Sigmoid colon (tissue), 4 donors: ENCODE measurements around the gene ADAMTS17.

Experiments used
- EP300 ChIP-seq, 4 donors: sonication (generic); formaldehyde crosslinking; IDR thresholded peaks; one replicate each; pipeline ENCODE4 v1.6.1; 2017; ENCODE audit warnings: antibody characterized with exemption in 4 of 4
- POLR2A ChIP-seq, 2 donors: fragments of 450-650 bp; IDR thresholded peaks; one replicate each; pipeline ENCODE4 v1.6.1; 2016; ENCODE audit warnings: antibody characterized with exemption in 2 of 2, mild to moderate bottlenecking in 2 of 2, moderate library complexity in 2 of 2
- TF ChIP-seq, protein P1 (sequence below), 4 experiments: fragments of 450-650 bp in 3 of 4; fragments of 200-600 bp in 1 of 4; IDR thresholded peaks; one replicate each; pipeline ENCODE4 v1.5.1; 2016 to 2019; ENCODE audit warnings: antibody characterized with exemption in 4 of 4, mild to moderate bottlenecking in 3 of 4, moderate library complexity in 2 of 4

DNA sequence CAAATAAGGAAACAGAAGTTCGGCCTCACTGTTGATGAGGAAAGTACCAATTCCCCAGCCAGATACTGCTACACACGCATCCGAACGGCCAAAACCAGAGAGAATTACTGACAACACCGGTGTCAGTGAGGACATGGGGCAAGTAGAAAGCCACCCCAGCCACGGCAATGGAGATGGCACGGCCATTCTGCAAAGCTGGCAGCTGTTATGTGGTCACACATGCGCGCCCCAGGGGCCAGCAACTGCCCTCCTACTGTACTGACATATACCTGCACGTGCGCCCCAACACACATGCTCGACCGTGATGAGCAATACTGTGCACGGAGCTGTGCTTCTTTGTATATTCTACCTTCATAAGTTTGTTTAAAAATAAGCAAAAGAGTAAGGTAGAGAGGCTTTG, 217.4 kb downstream of the ADAMTS17 start:
- TF ChIP-seq POLR2A (IDR thresholded peaks at IDR 0.05) (no peak), EP300 (IDR thresholded peaks at IDR 0.05) (no peak)
- TF ChIP-seq, protein P1, sequence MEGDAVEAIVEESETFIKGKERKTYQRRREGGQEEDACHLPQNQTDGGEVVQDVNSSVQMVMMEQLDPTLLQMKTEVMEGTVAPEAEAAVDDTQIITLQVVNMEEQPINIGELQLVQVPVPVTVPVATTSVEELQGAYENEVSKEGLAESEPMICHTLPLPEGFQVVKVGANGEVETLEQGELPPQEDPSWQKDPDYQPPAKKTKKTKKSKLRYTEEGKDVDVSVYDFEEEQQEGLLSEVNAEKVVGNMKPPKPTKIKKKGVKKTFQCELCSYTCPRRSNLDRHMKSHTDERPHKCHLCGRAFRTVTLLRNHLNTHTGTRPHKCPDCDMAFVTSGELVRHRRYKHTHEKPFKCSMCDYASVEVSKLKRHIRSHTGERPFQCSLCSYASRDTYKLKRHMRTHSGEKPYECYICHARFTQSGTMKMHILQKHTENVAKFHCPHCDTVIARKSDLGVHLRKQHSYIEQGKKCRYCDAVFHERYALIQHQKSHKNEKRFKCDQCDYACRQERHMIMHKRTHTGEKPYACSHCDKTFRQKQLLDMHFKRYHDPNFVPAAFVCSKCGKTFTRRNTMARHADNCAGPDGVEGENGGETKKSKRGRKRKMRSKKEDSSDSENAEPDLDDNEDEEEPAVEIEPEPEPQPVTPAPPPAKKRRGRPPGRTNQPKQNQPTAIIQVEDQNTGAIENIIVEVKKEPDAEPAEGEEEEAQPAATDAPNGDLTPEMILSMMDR (IDR thresholded peaks at IDR 0.05), result no peak
